GM23248 (cell line): Measurements from ENCODE around the gene PTP4A2. TPM values are rescaled to one million over a fixed set of nuclear protein-coding genes. Genes with fewer than 3 reads are reported as not detected.

ENCODE experiments used
- DNase-seq: peaks from one replicate; pipeline ENCODE4 v3.0.0-alpha.2; 2015
- H2AFZ ChIP-seq: fragments of 200-600 bp; sonication (generic); 2 replicates; pipeline ENCODE4 v1.6.1; 2016; ENCODE audit warnings: antibody characterized with exemption
- H3F3A ChIP-seq: fragments of 200-600 bp; sonication (generic); 2 replicates; pipeline ENCODE4 v1.6.1; 2016; ENCODE audit warnings: mild to moderate bottlenecking, antibody characterized with exemption, mixed run types; ENCODE audit not compliant: insufficient read depth
- H3K27ac ChIP-seq: fragments of 200-600 bp; sonication (generic); 2 replicates; pipeline ENCODE4 v1.5.1; 2016; ENCODE audit warnings: mild to moderate bottlenecking
- H3K27me3 ChIP-seq: fragments of 200-600 bp; sonication (generic); replicated peaks from 2 replicates; pipeline ENCODE4 v1.6.1; 2016; ENCODE audit warnings: mild to moderate bottlenecking; ENCODE audit not compliant: insufficient read depth
- H3K36me3 ChIP-seq: fragments of 200-600 bp; sonication (generic); 2 replicates; pipeline ENCODE4 v1.6.1; 2016; ENCODE audit warnings: low read depth, mild to moderate bottlenecking
- H3K4me1 ChIP-seq: fragments of 200-600 bp; sonication (generic); 2 replicates; pipeline ENCODE4 v1.6.1; 2016; ENCODE audit warnings: mild to moderate bottlenecking; ENCODE audit not compliant: insufficient read depth
- H3K4me2 ChIP-seq: fragments of 200-600 bp; sonication (generic); one replicate; pipeline ENCODE4 v1.6.1; 2016; ENCODE audit warnings: mild to moderate bottlenecking; ENCODE audit not compliant: unreplicated experiment
- H3K4me3 ChIP-seq: fragments of 200-600 bp; sonication (generic); 2 replicates; pipeline ENCODE4 v1.5.1; 2016; ENCODE audit warnings: mild to moderate bottlenecking
- H3K79me2 ChIP-seq: fragments of 200-600 bp; sonication (generic); 2 replicates; pipeline ENCODE4 v1.6.1; 2016; ENCODE audit warnings: mild to moderate bottlenecking; ENCODE audit not compliant: insufficient read depth
- H3K9ac ChIP-seq: fragments of 200-600 bp; sonication (generic); 2 replicates; pipeline ENCODE4 v1.6.1; 2016; ENCODE audit warnings: mild to moderate bottlenecking
- H3K9me2 ChIP-seq: fragments of 200-600 bp; sonication (generic); 2 replicates; pipeline ENCODE4 v1.6.1; 2016; ENCODE audit warnings: mixed run types, mild to moderate bottlenecking, moderate library complexity; ENCODE audit not compliant: insufficient read depth
- H3K9me3 ChIP-seq: fragments of 200-600 bp; sonication (generic); one replicate; pipeline ENCODE4 v1.6.1; 2017; ENCODE audit warnings: low read depth
- H4K20me1 ChIP-seq: fragments of 200-600 bp; sonication (generic); 2 replicates; pipeline ENCODE4 v1.6.0; 2016; ENCODE audit not compliant: insufficient read depth
- EZH2 ChIP-seq: fragments of 200-600 bp; sonication (generic); IDR thresholded peaks from 2 replicates; pipeline ENCODE4 v1.6.1; 2018; ENCODE audit warnings: antibody characterized with exemption, mild to moderate bottlenecking; ENCODE audit not compliant: insufficient read depth, poor library complexity, severe bottlenecking
- EZH2phosphoT487 ChIP-seq: fragments of 200-600 bp; sonication (generic); IDR thresholded peaks from 2 replicates; pipeline ENCODE4 v1.6.1; 2018; ENCODE audit warnings: antibody characterized with exemption, moderate library complexity, mild to moderate bottlenecking, low read depth; ENCODE audit not compliant: insufficient read depth
- WGBS, 2 experiments: methylation state at CpG; one replicate each; pipeline ENCODE4 v1.1.6; 2015 to 2017; ENCODE audit warnings: low lambda C conversion rate in 2 of 2, low coverage in 1 of 2; ENCODE audit errors: missing lambda C conversion rate in 2 of 2; 5-methylcytosine and 5-hydroxymethylcytosine counted together
- in situ Hi-C: fragments of 300-500 bp; cut with MboI; formaldehyde crosslinking; loops from 2 replicates; pipeline ENCODE4 v1.15.0; 2020
- polyA plus RNA-seq: library from polyadenylated mRNA; unstranded; fragments of >200 nt; fragmentation: Nextera tagmentation; extraction: Ambion mirVana; gene quantifications from 2 replicates; pipeline ENCODE4 v1.2.1, GENCODE V29; 2016
- total RNA-seq: library from RNA; depleted of rRNA; stranded (reverse); fragments of >200 nt; shearing (Covaris generic); gene quantifications from 2 replicates; pipeline ENCODE4 v1.2.3, GENCODE V29; 2014; rRNA removed

PTP4A2 gene
- total and polyA plus RNA-seq, 2 experiments from 2014 or later, result 292 to 379 TPM

- Histone ChIP-seq H3K4me1 (no peaks in the 10 kb centered on the region), H3K79me2 (no peaks in the 10 kb centered on the region), H3K9ac (no peak overlapping the region), H2AFZ (no peak overlapping the region), H3K36me3 (no peaks in the 10 kb centered on the region), H3K9me2 (no peaks in the 10 kb centered on the region), H4K20me1 (no peaks in the 10 kb centered on the region), H3F3A (no peaks in the 10 kb centered on the region), H3K4me3 (no peak overlapping the region), H3K27me3 (no peaks in the 10 kb centered on the region), H3K9me3 (no peaks in the 10 kb centered on the region), H3K27ac (no peak overlapping the region), H3K4me2 (no peak overlapping the region)
- no peak for DNase-seq
- WGBS, 2 experiments, result 72 to 85% methylated on average over 2 of the region's 2 CpGs
- TF ChIP-seq EZH2 (no peak), EZH2phosphoT487 (no peak)
- in situ Hi-C loops, result no loop called here
Observed at GRCh38 chr1:31859719-31860118, 78.4 kb downstream of the PTP4A2 start.

- 91 to 95% methylated on average over 3 of the region's 3 CpGs for WGBS, 2 experiments
Observed at GRCh38 chr1:31859044-31859443, 79.1 kb downstream of the PTP4A2 start.

GRCh38 chr1:31857863-31858262, 80.3 kb downstream of the PTP4A2 start:
- in situ Hi-C loops, result no loop called here
- H3K4me1 ChIP-seq, result no peaks in the 10 kb centered on the region
- 77 to 83% methylated on average over 6 of the region's 6 CpGs for WGBS, 2 experiments
- no peaks in the 10 kb centered on the region for H3F3A ChIP-seq
- no peaks in the 10 kb centered on the region for H3K9me3 ChIP-seq
- no peak for DNase-seq
- H4K20me1 ChIP-seq, result no peaks in the 10 kb centered on the region
- no peak overlapping the region for H2AFZ ChIP-seq
- H3K9ac ChIP-seq, result no peak overlapping the region
- H3K4me3 ChIP-seq, result no peak overlapping the region
- H3K27ac ChIP-seq, result no peak overlapping the region
- no peaks in the 10 kb centered on the region for H3K36me3 ChIP-seq
- no peaks in the 10 kb centered on the region for H3K27me3 ChIP-seq
- H3K79me2 ChIP-seq, result no peaks in the 10 kb centered on the region
- no peaks in the 10 kb centered on the region for H3K9me2 ChIP-seq
- no peak overlapping the region for H3K4me2 ChIP-seq
- TF ChIP-seq EZH2, result no peak
- TF ChIP-seq EZH2phosphoT487, result no peak

More at GRCh38 chr1:31859044-31859443, 79.1 kb downstream of the PTP4A2 start:
- no peaks in the 10 kb centered on the region for H3K79me2 ChIP-seq
- no peak overlapping the region for H3K27ac ChIP-seq
- no peaks in the 10 kb centered on the region for H4K20me1 ChIP-seq
- no peak for DNase-seq
- H3K36me3 ChIP-seq, result no peaks in the 10 kb centered on the region
- no peaks in the 10 kb centered on the region for H3K9me2 ChIP-seq
- no peaks in the 10 kb centered on the region for H3K9me3 ChIP-seq
- TF ChIP-seq EZH2 (no peak), EZH2phosphoT487 (no peak)
- no peaks in the 10 kb centered on the region for H3K4me1 ChIP-seq
- no peak overlapping the region for H3K4me3 ChIP-seq
- H3K27me3 ChIP-seq, result no peaks in the 10 kb centered on the region
- no peak overlapping the region for H3K4me2 ChIP-seq
- H3F3A ChIP-seq, result no peaks in the 10 kb centered on the region
- in situ Hi-C loops, result no loop called here
- no peak overlapping the region for H3K9ac ChIP-seq
- no peak overlapping the region for H2AFZ ChIP-seq

Other genes starting within 250 kb of the PTP4A2 start
- 234 and 247 TPM in 2 replicates for gene COL16A1, start 234.4 kb downstream of the PTP4A2 start, total RNA-seq
- 67.3 and 68.7 TPM in 2 replicates for gene COL16A1, start 234.4 kb downstream of the PTP4A2 start, polyA plus RNA-seq
- 3.6 and 3.9 TPM in 2 replicates for gene ADGRB2, start 174.0 kb downstream of the PTP4A2 start, total RNA-seq
- gene ADGRB2, start 174.0 kb downstream of the PTP4A2 start, polyA plus RNA-seq, result 0.51 and 1.3 TPM in 2 replicates
- 36.8 and 43.0 TPM in 2 replicates for gene SPOCD1, start 122.3 kb downstream of the PTP4A2 start, total RNA-seq
- 27.8 and 27.9 TPM in 2 replicates for gene SPOCD1, start 122.3 kb downstream of the PTP4A2 start, polyA plus RNA-seq
- gene KHDRBS1, start 75.5 kb upstream of the PTP4A2 start, total RNA-seq, result 41.7 and 50.6 TPM in 2 replicates
- 65.7 and 68.6 TPM in 2 replicates for gene KHDRBS1, start 75.5 kb upstream of the PTP4A2 start, polyA plus RNA-seq
- 5.7 and 6.8 TPM in 2 replicates for gene TMEM39B, start 134.6 kb upstream of the PTP4A2 start, total RNA-seq
- 21.4 and 24.1 TPM in 2 replicates for gene TMEM39B, start 134.6 kb upstream of the PTP4A2 start, polyA plus RNA-seq
- gene KPNA6, start 169.7 kb upstream of the PTP4A2 start, total RNA-seq, result 52.9 and 56.0 TPM in 2 replicates
- gene KPNA6, start 169.7 kb upstream of the PTP4A2 start, polyA plus RNA-seq, result 38.3 and 39.9 TPM in 2 replicates
- gene TXLNA, start 241.3 kb upstream of the PTP4A2 start, total RNA-seq, result 92.1 and 99.9 TPM in 2 replicates
- 77.5 and 77.6 TPM in 2 replicates for gene TXLNA, start 241.3 kb upstream of the PTP4A2 start, polyA plus RNA-seq